Trophoblast cell (in vitro differentiated cells and primary cell): ENCODE results near the gene PXDN.
A peak's percentile ranks its signal among the peaks of the same experiment; 100 is the strongest.
"Not testable (repeated sequence)": the region's sequence is repeated elsewhere in the genome, so short reads cannot be mapped to it uniquely, and the experiment has no call there.

Experiments
- DNase-seq, 2 donors: peaks; one replicate each; pipeline ENCODE4 v3.0.0-alpha.2; 2016
- H2AFZ ChIP-seq: 2 replicates; pipeline ENCODE4 v1.6.1; 2013; ENCODE audit warnings: low read length, moderate library complexity, mild to moderate bottlenecking; ENCODE audit not compliant: insufficient read depth, poor library complexity
- H2AK5ac ChIP-seq: 2 replicates; pipeline ENCODE4 v1.6.1; 2013; ENCODE audit warnings: mild to moderate bottlenecking, low read length
- H2BK120ac ChIP-seq: 2 replicates; pipeline ENCODE4 v1.6.1; 2013; ENCODE audit warnings: low read length, mild to moderate bottlenecking, moderate library complexity; ENCODE audit not compliant: insufficient read depth, poor library complexity
- H2BK12ac ChIP-seq: 2 replicates; pipeline ENCODE4 v1.6.1; 2013; ENCODE audit warnings: mild to moderate bottlenecking, low read length, moderate library complexity
- H2BK5ac ChIP-seq: 2 replicates; pipeline ENCODE4 v1.6.1; 2013; ENCODE audit warnings: low read length, low read depth, moderate library complexity, mild to moderate bottlenecking; ENCODE audit not compliant: poor library complexity
- H3K14ac ChIP-seq: 2 replicates; pipeline ENCODE4 v1.6.1; 2013; ENCODE audit warnings: mild to moderate bottlenecking, low read length
- H3K18ac ChIP-seq: 2 replicates; pipeline ENCODE4 v1.6.1; 2013; ENCODE audit warnings: mild to moderate bottlenecking, low read length
- H3K23ac ChIP-seq: 2 replicates; pipeline ENCODE4 v1.6.1; 2013; ENCODE audit warnings: low read length
- H3K27ac ChIP-seq: 2 replicates; pipeline ENCODE4 v1.5.1; 2013; ENCODE audit warnings: low read depth, mild to moderate bottlenecking, inconsistent platforms, low read length, moderate library complexity
- H3K27me3 ChIP-seq: 2 replicates; pipeline ENCODE4 v1.6.1; 2013; ENCODE audit warnings: inconsistent platforms, mild to moderate bottlenecking, low read length, moderate library complexity; ENCODE audit not compliant: insufficient read depth
- H3K36me3 ChIP-seq, 2 experiments: 1 replicate in 1 of 2; 2 replicates in 1 of 2; pipeline ENCODE4 v1.6.1; 2013; ENCODE audit warnings: low read length in 2 of 2, mild to moderate bottlenecking in 2 of 2, moderate library complexity in 1 of 2; ENCODE audit not compliant: insufficient read depth in 2 of 2, control insufficient read depth in 1 of 2
- H3K4ac ChIP-seq: 2 replicates; pipeline ENCODE4 v1.6.1; 2013; ENCODE audit warnings: low read depth, mild to moderate bottlenecking, low read length, moderate library complexity
- H3K4me1 ChIP-seq, 2 experiments: 1 replicate in 1 of 2; 2 replicates in 1 of 2; pipeline ENCODE4 v1.6.1; 2013; ENCODE audit warnings: low read length in 2 of 2, mild to moderate bottlenecking in 2 of 2, moderate library complexity in 1 of 2; ENCODE audit not compliant: insufficient read depth in 2 of 2, control insufficient read depth in 1 of 2
- H3K4me2 ChIP-seq: 2 replicates; pipeline ENCODE4 v1.6.1; 2013; ENCODE audit warnings: inconsistent platforms, mild to moderate bottlenecking, low read length, moderate library complexity
- H3K4me3 ChIP-seq: 2 replicates; pipeline ENCODE4 v1.5.1; 2013; ENCODE audit warnings: mild to moderate bottlenecking, low read depth, low read length, inconsistent platforms
- H3K79me1 ChIP-seq: one replicate; pipeline ENCODE4 v1.6.1; 2013; ENCODE audit warnings: low read length
- H3K79me2 ChIP-seq: 2 replicates; pipeline ENCODE4 v1.6.1; 2013; ENCODE audit warnings: low read length, mild to moderate bottlenecking; ENCODE audit not compliant: control insufficient read depth, insufficient read depth, poor library complexity
- H3K9ac ChIP-seq: 2 replicates; pipeline ENCODE4 v1.6.1; 2013; ENCODE audit warnings: mild to moderate bottlenecking, low read length
- H3K9me3 ChIP-seq: 2 replicates; pipeline ENCODE4 v1.6.1; 2013; ENCODE audit warnings: low read depth, mild to moderate bottlenecking, control low read depth, inconsistent platforms, low read length; ENCODE audit not compliant: insufficient read depth
- H4K12ac ChIP-seq: 2 replicates; pipeline ENCODE4 v1.6.1; 2013; ENCODE audit warnings: low read depth, mild to moderate bottlenecking, low read length, moderate library complexity
- H4K8ac ChIP-seq: 2 replicates; pipeline ENCODE4 v1.6.1; 2013; ENCODE audit warnings: low read depth, mild to moderate bottlenecking, low read length, moderate library complexity
- H4K91ac ChIP-seq: one replicate; pipeline ENCODE4 v1.6.1; 2013; ENCODE audit warnings: low read depth, mild to moderate bottlenecking, low read length, moderate library complexity
- WGBS: extraction: QIAGEN DNeasy Blood & Tissue Kit; methylation state at CpG from one replicate; pipeline ENCODE4 v1.1.7; 2013; ENCODE audit warnings: missing lambda C conversion rate; ENCODE audit not compliant: insufficient read length, insufficient coverage; ENCODE audit errors: extremely low coverage; 5-methylcytosine and 5-hydroxymethylcytosine counted together

Gene PXDN

GRCh38 chr2:1781291-1782080 lies 37.2 kb upstream of the PXDN start:
- no peak overlapping the region for H3K9ac ChIP-seq
- no peak overlapping the region for H2AFZ ChIP-seq
- no peak overlapping the region for H2BK120ac ChIP-seq
- H3K4me1 ChIP-seq = peaks cover 7 to 12% of the 10 kb centered on the region in 2 experiments
- no peak overlapping the region for H3K4ac ChIP-seq
- no peak overlapping the region for H4K8ac ChIP-seq
- no peak overlapping the region for H2BK5ac ChIP-seq
- peak overlapping the region; percentile 14 for H3K14ac ChIP-seq
- H4K12ac ChIP-seq = no peak overlapping the region
- H3K36me3 ChIP-seq = no peaks in the 10 kb centered on the region
- H3K4me2 ChIP-seq = no peak overlapping the region
- no peak overlapping the region for H2BK12ac ChIP-seq
- H2AK5ac ChIP-seq = no peak overlapping the region
- H3K27ac ChIP-seq = no peak overlapping the region
- WGBS = no CpG with 5 or more reads among the region's 16 CpGs
- H3K9me3 ChIP-seq = no peaks in the 10 kb centered on the region
- H3K18ac ChIP-seq = no peak overlapping the region
- H3K79me2 ChIP-seq = peaks cover 2% of the 10 kb centered on the region
- peaks cover 7% of the 10 kb centered on the region for H3K79me1 ChIP-seq
- no peak overlapping the region for H3K23ac ChIP-seq
- no peaks in the 10 kb centered on the region for H3K27me3 ChIP-seq
- DNase-seq = no peak
- H4K91ac ChIP-seq = no peak overlapping the region
- no peak overlapping the region for H3K4me3 ChIP-seq

GRCh38 chr2:1780693-1781092 lies 36.4 kb upstream of the PXDN start:
- H3K4me3 ChIP-seq = no peak overlapping the region
- H3K27ac ChIP-seq = no peak overlapping the region
- no peak overlapping the region for H3K4me2 ChIP-seq
- H3K4ac ChIP-seq = no peak overlapping the region
- no peak overlapping the region for H2BK5ac ChIP-seq
- H4K12ac ChIP-seq = no peak overlapping the region
- no peaks in the 10 kb centered on the region for H3K36me3 ChIP-seq
- H3K23ac ChIP-seq = no peak overlapping the region
- H2BK120ac ChIP-seq = no peak overlapping the region
- H3K79me2 ChIP-seq = peaks cover 2% of the 10 kb centered on the region
- no peaks in the 10 kb centered on the region for H3K27me3 ChIP-seq
- H4K8ac ChIP-seq = no peak overlapping the region
- H3K4me1 ChIP-seq = peaks cover 9 to 14% of the 10 kb centered on the region in 2 experiments
- no peaks in the 10 kb centered on the region for H3K9me3 ChIP-seq
- no peak for DNase-seq
- no CpG with 5 or more reads among the region's 2 CpGs for WGBS
- no peak overlapping the region for H2BK12ac ChIP-seq
- no peak overlapping the region for H3K9ac ChIP-seq
- peaks cover 9% of the 10 kb centered on the region for H3K79me1 ChIP-seq
- H4K91ac ChIP-seq = no peak overlapping the region
- H2AK5ac ChIP-seq = no peak overlapping the region
- H3K14ac ChIP-seq = no peak overlapping the region
- no peak overlapping the region for H2AFZ ChIP-seq
- H3K18ac ChIP-seq = no peak overlapping the region

- H3K36me3 ChIP-seq, H2BK12ac ChIP-seq, H3K23ac ChIP-seq, H2BK5ac ChIP-seq, H4K91ac ChIP-seq, H2BK120ac ChIP-seq, H3K27me3 ChIP-seq, H3K4ac ChIP-seq, H3K14ac ChIP-seq, H3K27ac ChIP-seq, DNase-seq, H4K8ac ChIP-seq, H2AK5ac ChIP-seq, H3K9me3 ChIP-seq, H4K12ac ChIP-seq, H3K4me3 ChIP-seq, H3K9ac ChIP-seq, H3K18ac ChIP-seq, H3K79me2 ChIP-seq, H2AFZ ChIP-seq, H3K4me2 ChIP-seq: not testable (repeated sequence)
- Histone ChIP-seq H3K79me1 (peaks cover 11% of the 10 kb centered on the region), H3K4me1 (peaks cover 14 to 19% of the 10 kb centered on the region in 2 experiments)
These were observed 35.7 kb upstream of the PXDN start for GRCh38 chr2:1780054-1780453.

GRCh38 chr2:1778566-1778965 lies 34.3 kb upstream of the PXDN start:
- H3K18ac ChIP-seq = no peak overlapping the region
- no peaks in the 10 kb centered on the region for H3K27me3 ChIP-seq
- H3K4me1 ChIP-seq = peaks cover 17 to 25% of the 10 kb centered on the region in 2 experiments
- H3K79me1 ChIP-seq = peaks cover 14% of the 10 kb centered on the region
- H3K9ac ChIP-seq = no peak overlapping the region
- H4K91ac ChIP-seq = peak overlapping the region; percentile 15
- H3K36me3 ChIP-seq = no peaks in the 10 kb centered on the region
- no peak overlapping the region for H4K12ac ChIP-seq
- H2BK5ac ChIP-seq = no peak overlapping the region
- no peak overlapping the region for H3K4ac ChIP-seq
- no peak overlapping the region for H3K14ac ChIP-seq
- peaks cover 2% of the 10 kb centered on the region for H3K79me2 ChIP-seq
- peak overlapping the region; percentile 39 for H2BK120ac ChIP-seq
- H3K4me3 ChIP-seq = no peak overlapping the region
- no peak overlapping the region for H3K27ac ChIP-seq
- H3K4me2 ChIP-seq = no peak overlapping the region
- DNase-seq = peak; percentile 66 to 77
- no peak overlapping the region for H2AFZ ChIP-seq
- no peak overlapping the region for H4K8ac ChIP-seq
- no peak overlapping the region for H2AK5ac ChIP-seq
- H2BK12ac ChIP-seq = no peak overlapping the region
- no peak overlapping the region for H3K23ac ChIP-seq
- WGBS = no CpG with 5 or more reads among the region's 4 CpGs
- no peaks in the 10 kb centered on the region for H3K9me3 ChIP-seq
